SU-DHL-6 (cell line): ENCODE measurements around the gene CHD6.

ENCODE experiments used
- H2AFZ ChIP-seq: fragments of 200-600 bp; sonication (generic); 2 replicates; pipeline ENCODE4 v1.6.1; 2014; ENCODE audit warnings: low read depth, mild to moderate bottlenecking, moderate library complexity, mixed read lengths, antibody characterized with exemption, low read length; ENCODE audit not compliant: severe bottlenecking
- H3F3A ChIP-seq: fragments of 200-600 bp; shearing (Covaris generic); 2 replicates; pipeline ENCODE4 v1.6.0; 2016; ENCODE audit warnings: antibody characterized with exemption, mild to moderate bottlenecking; ENCODE audit not compliant: insufficient read depth
- H3K27ac ChIP-seq: fragments of 200-600 bp; sonication (generic); 2 replicates; pipeline ENCODE4 v1.5.1; 2016; ENCODE audit warnings: low read depth, mild to moderate bottlenecking, low read length, moderate library complexity, mixed read lengths
- H3K27me3 ChIP-seq: fragments of 200-600 bp; sonication (generic), shearing (Covaris generic); 2 replicates; pipeline ENCODE4 v1.6.0; 2014; ENCODE audit warnings: mild to moderate bottlenecking, low read length
- H3K36me3 ChIP-seq: fragments of 200-600 bp; sonication (generic); 2 replicates; pipeline ENCODE4 v1.6.1; 2014; ENCODE audit warnings: mild to moderate bottlenecking, low read length, mixed read lengths
- H3K4me2 ChIP-seq: fragments of 300-600, 200-600 bp; shearing (Covaris generic), sonication (generic); 2 replicates; pipeline ENCODE4 v1.6.0; 2014; ENCODE audit warnings: low read length, low read depth, mild to moderate bottlenecking; ENCODE audit not compliant: poor library complexity, severe bottlenecking
- H3K4me3 ChIP-seq: fragments of 200-600 bp; sonication (generic); 2 replicates; pipeline ENCODE4 v1.5.1; 2014; ENCODE audit warnings: antibody characterized with exemption, low read length, mild to moderate bottlenecking, mixed read lengths; ENCODE audit not compliant: insufficient read depth, poor library complexity, severe bottlenecking
- H3K79me2 ChIP-seq: fragments of 200-600 bp; sonication (generic); 2 replicates; pipeline ENCODE4 v1.6.1; 2014; ENCODE audit warnings: mild to moderate bottlenecking, low read length, moderate library complexity; ENCODE audit not compliant: insufficient read depth
- H3K9ac ChIP-seq: fragments of 200-600 bp; sonication (generic); 2 replicates; pipeline ENCODE4 v1.7.0; 2014; ENCODE audit warnings: mild to moderate bottlenecking, low read length
- H3K9me2 ChIP-seq: fragments of 200-600 bp; sonication (generic); replicated peaks from 2 replicates; pipeline ENCODE4 v1.6.1; 2014; ENCODE audit warnings: low read length; ENCODE audit not compliant: insufficient read depth
- H3K9me3 ChIP-seq: fragments of 200-600 bp; sonication (generic); 2 replicates; pipeline ENCODE4 v1.6.1; 2014; ENCODE audit warnings: low read length, mixed read lengths; ENCODE audit not compliant: insufficient read depth
- H4K20me1 ChIP-seq: fragments of 200-600 bp; sonication (generic); 2 replicates; pipeline ENCODE4 v1.6.1; 2014; ENCODE audit warnings: low read depth, mild to moderate bottlenecking, antibody characterized with exemption, low read length, moderate library complexity, mixed read lengths
- CTCF ChIP-seq: fragments of 200-600 bp; sonication (generic); IDR thresholded peaks from one replicate; pipeline ENCODE4 v1.5.1; 2017; ENCODE audit warnings: antibody characterized with exemption, mild to moderate bottlenecking, low read length, moderate library complexity; ENCODE audit not compliant: insufficient read depth, poor library complexity, severe bottlenecking
- EZH2phosphoT487 ChIP-seq: fragments of 200-600 bp; sonication (generic), shearing (Covaris generic); conservative IDR thresholded peaks from 2 replicates; pipeline ENCODE4 v1.6.1; 2018; ENCODE audit warnings: mild to moderate bottlenecking, antibody characterized with exemption, low read length, moderate library complexity, mixed read lengths

The CHD6 gene

GRCh38 chr20:41617059-41617901 lies 897 bp downstream of the CHD6 start:
- H3K27me3 ChIP-seq, result no peaks in the 10 kb centered on the region
- H4K20me1 ChIP-seq, result peaks cover 34% of the 10 kb centered on the region
- peak overlapping the region; percentile 95 for H3K4me3 ChIP-seq
- TF ChIP-seq CTCF (no peak), EZH2phosphoT487 (no peak)
- peak overlapping the region; percentile 63 for H3K9ac ChIP-seq
- H3K36me3 ChIP-seq, result no peaks in the 10 kb centered on the region
- H3K9me2 ChIP-seq, result no peaks in the 10 kb centered on the region
- H3K9me3 ChIP-seq, result no peaks in the 10 kb centered on the region
- no peak overlapping the region for H3K27ac ChIP-seq
- 0 out of 2 replicates have a peak, but pooled peaks cover 6% of the 10 kb centered on the region for H3F3A ChIP-seq
- H3K79me2 ChIP-seq, result peaks cover 47% of the 10 kb centered on the region
- H3K4me2 ChIP-seq, result peak overlapping the region; percentile 77
- H2AFZ ChIP-seq, result no peak overlapping the region

GRCh38 chr20:41616228-41616627 lies 1.9 kb downstream of the CHD6 start:
- peak overlapping the region; percentile 77 for H3K4me2 ChIP-seq
- H3K27ac ChIP-seq, result no peak overlapping the region
- no peak overlapping the region for H3K4me3 ChIP-seq
- peaks cover 48% of the 10 kb centered on the region for H3K79me2 ChIP-seq
- H3K36me3 ChIP-seq, result no peaks in the 10 kb centered on the region
- H3F3A ChIP-seq, result 0 out of 2 replicates have a peak, but pooled peaks cover 6% of the 10 kb centered on the region
- no peaks in the 10 kb centered on the region for H3K9me3 ChIP-seq
- H4K20me1 ChIP-seq, result peaks cover 39% of the 10 kb centered on the region
- no peaks in the 10 kb centered on the region for H3K27me3 ChIP-seq
- TF ChIP-seq EZH2phosphoT487, result no peak
- no peak for TF ChIP-seq CTCF
- H3K9me2 ChIP-seq, result no peaks in the 10 kb centered on the region
- no peak overlapping the region for H2AFZ ChIP-seq
- H3K9ac ChIP-seq, result no peak overlapping the region

GRCh38 chr20:41615676-41616075 lies 2.5 kb downstream of the CHD6 start:
- Histone ChIP-seq H3F3A (0 out of 2 replicates have a peak, but pooled peaks cover 6% of the 10 kb centered on the region), H3K27ac (no peak overlapping the region), H3K9ac (no peak overlapping the region), H3K27me3 (no peaks in the 10 kb centered on the region), H2AFZ (no peak overlapping the region), H3K79me2 (peaks cover 53% of the 10 kb centered on the region), H3K9me2 (no peaks in the 10 kb centered on the region), H3K9me3 (no peaks in the 10 kb centered on the region), H3K36me3 (no peaks in the 10 kb centered on the region), H3K4me2 (no peak overlapping the region), H3K4me3 (no peak overlapping the region), H4K20me1 (peaks cover 39% of the 10 kb centered on the region)
- no peak for TF ChIP-seq CTCF
- no peak for TF ChIP-seq EZH2phosphoT487
